Liver (tissue), 3 donors: ENCODE data around the gene ADAMTS16.

Experiments
- CTCF ChIP-seq: fragments of 150-350 bp; IDR thresholded peaks from 2 replicates; pipeline ENCODE4 v1.5.1; 2017; ENCODE audit warnings: improper control_type of control experiment, low read depth, low read length; ENCODE audit not compliant: missing input control
- EGR1 ChIP-seq, 2 donors: IDR thresholded peaks; 2 replicates each; pipeline ENCODE4 v1.6.1; 2016 to 2018; ENCODE audit warnings: antibody characterized with exemption in 2 of 2, low read depth in 2 of 2
- GABPA ChIP-seq, 2 donors: IDR thresholded peaks in 1 of 2; conservative IDR thresholded peaks in 1 of 2; 2 replicates each; pipeline ENCODE4 v1.6.1; 2016; ENCODE audit warnings: antibody characterized with exemption in 2 of 2, mild to moderate bottlenecking in 1 of 2, moderate library complexity in 1 of 2
- JUND ChIP-seq, 2 donors: IDR thresholded peaks; 2 replicates each; pipeline ENCODE4 v1.6.1; 2016; ENCODE audit warnings: antibody characterized with exemption in 2 of 2
- MAX ChIP-seq: IDR thresholded peaks from 2 replicates; pipeline ENCODE4 v1.6.1; 2016; ENCODE audit warnings: antibody characterized with exemption
- RAD21 ChIP-seq, 2 donors: IDR thresholded peaks; 2 replicates each; pipeline ENCODE4 v1.6.1; 2016; ENCODE audit warnings: antibody characterized with exemption in 2 of 2, mild to moderate bottlenecking in 2 of 2
- REST ChIP-seq: IDR thresholded peaks from 2 replicates; pipeline ENCODE4 v1.6.1; 2016; ENCODE audit warnings: antibody characterized with exemption, mild to moderate bottlenecking
- RXRA ChIP-seq, 2 donors: IDR thresholded peaks; 2 replicates each; pipeline ENCODE4 v1.6.1; 2017 to 2018; ENCODE audit warnings: antibody characterized with exemption in 2 of 2, mild to moderate bottlenecking in 1 of 2
- SP1 ChIP-seq: IDR thresholded peaks from 2 replicates; pipeline ENCODE4 v1.6.1; 2018; ENCODE audit warnings: antibody characterized with exemption, mild to moderate bottlenecking
- TAF1 ChIP-seq: conservative IDR thresholded peaks from 2 replicates; pipeline ENCODE4 v1.6.1; 2016; ENCODE audit warnings: antibody characterized with exemption, mild to moderate bottlenecking
- YY1 ChIP-seq: IDR thresholded peaks from 2 replicates; pipeline ENCODE4 v1.6.1; 2016; ENCODE audit warnings: antibody characterized with exemption, mild to moderate bottlenecking
- TF ChIP-seq, protein P1 (sequence below): IDR thresholded peaks from 2 replicates; pipeline ENCODE4 v1.6.1; 2016; ENCODE audit warnings: antibody characterized with exemption
- TF ChIP-seq, protein P2 (sequence below): IDR thresholded peaks from 2 replicates; pipeline ENCODE4 v1.6.1; 2016; ENCODE audit warnings: antibody characterized with exemption
- donor health status: healthy.
- donor health status: healthy.

- TF ChIP-seq CTCF (no peak), MAX (no peak), JUND (IDR thresholded peaks at IDR 0.05) (no peak), SP1 (no peak), REST (no peak), RAD21 (IDR thresholded peaks at IDR 0.05) (no peak), RXRA (IDR thresholded peaks at IDR 0.05) (no peak), GABPA (IDR thresholded peaks at IDR 0.05 in 1 of 2, conservative IDR thresholded peaks at IDR 0.05 in 1 of 2) (no peak), TAF1 (no peak), EGR1 (IDR thresholded peaks at IDR 0.05; ENCODE audit: low read depth in 2 of 2) (no peak), YY1 (no peak)
- TF ChIP-seq, protein P1, sequence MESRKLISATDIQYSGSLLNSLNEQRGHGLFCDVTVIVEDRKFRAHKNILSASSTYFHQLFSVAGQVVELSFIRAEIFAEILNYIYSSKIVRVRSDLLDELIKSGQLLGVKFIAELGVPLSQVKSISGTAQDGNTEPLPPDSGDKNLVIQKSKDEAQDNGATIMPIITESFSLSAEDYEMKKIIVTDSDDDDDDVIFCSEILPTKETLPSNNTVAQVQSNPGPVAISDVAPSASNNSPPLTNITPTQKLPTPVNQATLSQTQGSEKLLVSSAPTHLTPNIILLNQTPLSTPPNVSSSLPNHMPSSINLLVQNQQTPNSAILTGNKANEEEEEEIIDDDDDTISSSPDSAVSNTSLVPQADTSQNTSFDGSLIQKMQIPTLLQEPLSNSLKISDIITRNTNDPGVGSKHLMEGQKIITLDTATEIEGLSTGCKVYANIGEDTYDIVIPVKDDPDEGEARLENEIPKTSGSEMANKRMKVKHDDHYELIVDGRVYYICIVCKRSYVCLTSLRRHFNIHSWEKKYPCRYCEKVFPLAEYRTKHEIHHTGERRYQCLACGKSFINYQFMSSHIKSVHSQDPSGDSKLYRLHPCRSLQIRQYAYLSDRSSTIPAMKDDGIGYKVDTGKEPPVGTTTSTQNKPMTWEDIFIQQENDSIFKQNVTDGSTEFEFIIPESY, result no peak
- TF ChIP-seq, protein P2, sequence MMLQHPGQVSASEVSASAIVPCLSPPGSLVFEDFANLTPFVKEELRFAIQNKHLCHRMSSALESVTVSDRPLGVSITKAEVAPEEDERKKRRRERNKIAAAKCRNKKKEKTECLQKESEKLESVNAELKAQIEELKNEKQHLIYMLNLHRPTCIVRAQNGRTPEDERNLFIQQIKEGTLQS, result no peak
Observed at GRCh38 chr5:5209089-5209488, 69.0 kb downstream of the ADAMTS16 start.
